ENCODE results near the gene MARCHF3. TPM values are rescaled to one million over a fixed set of nuclear protein-coding genes. Genes with fewer than 3 reads are reported as not detected.
"Not testable (repeated sequence)": the region's sequence is repeated elsewhere in the genome, so short reads cannot be mapped to it uniquely, and the experiment has no call there.

Gene MARCHF3
- total RNA-seq, 4 donors from 2014 or later = 23.4 to 53.7 (median 29.3) TPM

DNA sequence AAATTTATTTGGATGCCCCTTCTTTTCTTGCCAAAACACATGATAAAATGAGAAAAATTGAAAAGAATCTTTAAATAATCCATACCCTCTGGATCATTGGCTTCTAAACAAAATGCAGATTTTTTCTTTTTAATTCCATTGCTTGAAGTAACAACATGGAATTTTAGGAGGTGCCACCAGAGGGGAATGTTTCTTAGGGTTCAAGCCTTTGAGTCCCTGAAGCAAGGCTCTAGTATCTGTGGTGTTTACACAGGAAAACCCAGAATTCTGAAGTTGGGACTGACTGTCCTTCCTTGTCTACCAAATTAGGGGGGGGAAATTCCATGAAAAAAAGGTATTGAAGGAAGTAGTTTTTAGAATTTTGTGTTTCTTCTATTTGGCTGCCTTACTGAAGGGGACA is 184.0 kb downstream of the MARCHF3 start:
- no peak for DNase-seq (ENCODE audit: low spot score in 2 of 2)
- intact Hi-C loops (cut with DNase I; ENCODE audit: low total_unique reads) = no loop called here
- no peak overlapping the region for H3K4me3 ChIP-seq (ENCODE audit: low read depth, poor library complexity, severe bottlenecking)
- TF ChIP-seq POLR2A (IDR thresholded peaks at IDR 0.05) = no peak
- TF ChIP-seq, protein P1, sequence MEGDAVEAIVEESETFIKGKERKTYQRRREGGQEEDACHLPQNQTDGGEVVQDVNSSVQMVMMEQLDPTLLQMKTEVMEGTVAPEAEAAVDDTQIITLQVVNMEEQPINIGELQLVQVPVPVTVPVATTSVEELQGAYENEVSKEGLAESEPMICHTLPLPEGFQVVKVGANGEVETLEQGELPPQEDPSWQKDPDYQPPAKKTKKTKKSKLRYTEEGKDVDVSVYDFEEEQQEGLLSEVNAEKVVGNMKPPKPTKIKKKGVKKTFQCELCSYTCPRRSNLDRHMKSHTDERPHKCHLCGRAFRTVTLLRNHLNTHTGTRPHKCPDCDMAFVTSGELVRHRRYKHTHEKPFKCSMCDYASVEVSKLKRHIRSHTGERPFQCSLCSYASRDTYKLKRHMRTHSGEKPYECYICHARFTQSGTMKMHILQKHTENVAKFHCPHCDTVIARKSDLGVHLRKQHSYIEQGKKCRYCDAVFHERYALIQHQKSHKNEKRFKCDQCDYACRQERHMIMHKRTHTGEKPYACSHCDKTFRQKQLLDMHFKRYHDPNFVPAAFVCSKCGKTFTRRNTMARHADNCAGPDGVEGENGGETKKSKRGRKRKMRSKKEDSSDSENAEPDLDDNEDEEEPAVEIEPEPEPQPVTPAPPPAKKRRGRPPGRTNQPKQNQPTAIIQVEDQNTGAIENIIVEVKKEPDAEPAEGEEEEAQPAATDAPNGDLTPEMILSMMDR (IDR thresholded peaks at IDR 0.05) = no peak

DNA sequence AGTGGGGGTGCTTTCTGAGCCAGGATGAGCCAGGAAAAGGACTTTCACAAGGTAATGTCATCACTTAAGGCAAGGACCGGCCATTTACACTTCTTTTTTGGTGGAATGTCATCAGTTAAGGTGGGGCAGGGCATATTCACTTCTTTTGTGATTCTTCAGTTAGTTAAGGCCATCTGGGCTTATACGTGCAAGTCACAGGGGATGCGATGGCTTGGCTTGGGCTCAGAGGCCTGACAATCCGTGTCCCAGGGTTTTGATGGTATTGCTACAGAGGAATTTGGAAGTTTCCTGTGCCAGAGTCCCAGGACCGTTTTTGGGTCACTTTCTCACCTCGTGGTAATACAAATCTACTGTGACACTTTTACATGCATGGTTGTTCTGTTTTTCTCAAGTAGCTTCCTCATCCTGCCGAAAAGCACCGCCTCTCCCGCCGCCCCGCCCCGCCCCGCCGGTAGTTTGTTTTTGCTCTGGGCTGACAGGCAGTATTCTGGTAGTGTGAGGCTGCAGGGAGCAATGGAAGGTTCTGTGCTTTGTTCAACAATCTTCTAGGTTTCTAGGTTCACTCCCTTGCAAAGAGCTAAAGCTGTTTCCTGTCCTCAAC is 184.8 kb downstream of the MARCHF3 start:
- intact Hi-C loops (cut with DNase I; ENCODE audit: low total_unique reads); DNase-seq (ENCODE audit: low spot score in 2 of 2); H3K4me3 ChIP-seq (ENCODE audit: low read depth, poor library complexity, severe bottlenecking): not testable (repeated sequence)
- 27 to 42% methylated on average over 14 of the region's 14 CpGs for WGBS, 2 donors

DNA sequence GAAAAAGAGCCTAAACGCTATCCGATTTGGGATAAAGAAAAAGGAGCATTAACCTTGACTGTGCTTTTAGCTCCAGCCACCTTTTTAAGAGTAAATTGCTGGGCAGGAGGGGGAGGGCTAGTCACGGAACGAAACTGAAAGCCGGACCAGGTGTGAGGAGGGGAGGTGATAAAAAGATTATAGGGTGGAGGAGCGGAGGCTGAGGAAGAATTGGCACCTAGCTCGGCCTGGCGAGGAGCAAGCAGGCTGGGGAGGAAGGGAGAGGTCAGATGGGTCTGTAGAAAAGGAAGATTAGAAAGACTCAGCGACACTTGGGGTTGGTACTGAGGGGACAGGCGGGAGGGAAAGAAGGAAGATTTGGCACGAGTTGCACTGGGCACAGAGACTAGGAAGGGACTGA is 187.0 kb downstream of the MARCHF3 start:
- DNase-seq (ENCODE audit: low spot score in 2 of 2); H3K4me3 ChIP-seq (ENCODE audit: low read depth, poor library complexity, severe bottlenecking); intact Hi-C loops (cut with DNase I; ENCODE audit: low total_unique reads): not testable (repeated sequence)
- WGBS, 2 donors = 67 to 71% methylated on average over 11 of the region's 11 CpGs

DNA sequence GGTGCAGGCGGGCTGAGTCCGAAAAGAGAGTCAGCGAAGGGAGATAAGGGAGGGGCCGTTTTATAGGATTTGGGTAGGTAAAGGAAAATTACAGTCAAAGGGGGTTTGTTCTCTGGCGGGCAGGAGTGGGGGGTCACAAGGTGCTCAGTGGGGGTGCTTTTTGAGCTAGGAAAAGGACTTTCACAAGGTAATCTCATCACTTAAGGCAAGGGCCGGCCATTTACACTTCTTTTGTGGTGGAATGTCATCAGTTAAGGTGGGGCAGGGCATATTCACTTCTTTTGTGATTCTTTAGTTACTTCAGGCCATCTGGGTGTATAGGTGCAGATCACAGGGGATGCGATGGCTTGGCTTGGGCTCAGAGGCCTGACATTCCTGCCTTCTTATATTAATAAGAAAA is 191.0 kb downstream of the MARCHF3 start:
- 96% methylated on average over 7 of the region's 7 CpGs for WGBS, 2 donors
- H3K4me3 ChIP-seq (ENCODE audit: low read depth, poor library complexity, severe bottlenecking); intact Hi-C loops (cut with DNase I; ENCODE audit: low total_unique reads); DNase-seq (ENCODE audit: low spot score in 2 of 2): not testable (repeated sequence)

DNA sequence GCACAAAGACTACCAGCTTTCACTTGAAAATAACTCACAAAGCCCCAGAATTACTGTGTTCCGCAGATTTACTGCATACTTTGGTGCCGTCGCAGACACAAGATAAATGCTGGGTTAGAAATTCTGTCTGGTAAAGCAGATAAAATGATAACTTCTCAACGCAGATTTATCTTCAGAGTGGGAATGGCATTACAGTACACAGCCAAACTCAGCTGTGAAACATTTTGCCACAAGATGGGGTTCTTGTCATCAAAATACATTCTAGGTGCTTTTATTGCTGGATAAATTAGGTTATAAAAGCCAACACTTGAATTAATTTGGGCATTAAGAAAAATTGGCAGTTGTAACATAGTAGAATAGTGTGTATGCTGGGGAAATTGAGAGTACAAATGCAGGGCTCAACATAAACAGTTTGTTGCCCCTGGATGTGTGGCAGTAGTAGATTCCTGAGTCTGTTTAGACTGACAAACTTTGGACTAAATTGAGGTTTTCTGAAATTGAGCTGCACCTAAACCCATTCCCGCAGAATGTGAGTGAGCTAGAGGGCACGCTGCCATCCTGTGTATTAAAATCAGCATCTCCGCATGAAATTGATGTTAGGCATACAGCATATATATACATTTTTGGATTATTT is 192.3 kb downstream of the MARCHF3 start:
- TF ChIP-seq POLR2A (IDR thresholded peaks at IDR 0.05) = no peak
- TF ChIP-seq, protein P1 (IDR thresholded peaks at IDR 0.05) = no peak
- no peak for DNase-seq (ENCODE audit: low spot score in 2 of 2)
- intact Hi-C loops (cut with DNase I; ENCODE audit: low total_unique reads) = no loop called here
- H3K4me3 ChIP-seq (ENCODE audit: low read depth, poor library complexity, severe bottlenecking) = no peak overlapping the region
- WGBS, 2 donors = 78 to 79% methylated on average over 7 of the region's 7 CpGs

DNA sequence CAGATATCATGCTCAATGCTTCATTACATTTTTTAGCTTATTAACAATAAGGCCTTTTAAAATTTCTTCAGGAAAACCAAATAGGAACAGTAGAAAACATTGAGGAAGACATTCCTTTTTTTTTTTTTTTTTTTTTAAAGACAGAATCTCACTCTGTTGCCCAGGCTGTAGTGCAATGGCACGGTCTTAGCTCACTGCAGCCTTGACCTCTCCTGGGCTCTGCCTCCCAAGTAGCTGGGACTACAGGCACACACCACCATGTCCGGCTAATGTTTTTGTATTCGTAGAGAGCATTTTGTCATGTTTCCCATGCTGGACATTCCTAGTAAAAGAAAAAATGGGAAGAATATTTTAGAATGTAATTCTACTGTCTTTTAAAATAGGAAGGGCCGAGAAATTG is 193.1 kb downstream of the MARCHF3 start:
- no peak for DNase-seq (ENCODE audit: low spot score in 2 of 2)
- TF ChIP-seq, protein P1 (IDR thresholded peaks at IDR 0.05) = no peak
- no peak for TF ChIP-seq POLR2A (IDR thresholded peaks at IDR 0.05)
- intact Hi-C loops (cut with DNase I; ENCODE audit: low total_unique reads) = no loop called here
- WGBS, 2 donors = 96 to 99% methylated on average over 4 of the region's 4 CpGs
- H3K4me3 ChIP-seq (ENCODE audit: low read depth, poor library complexity, severe bottlenecking) = no peak overlapping the region

DNA sequence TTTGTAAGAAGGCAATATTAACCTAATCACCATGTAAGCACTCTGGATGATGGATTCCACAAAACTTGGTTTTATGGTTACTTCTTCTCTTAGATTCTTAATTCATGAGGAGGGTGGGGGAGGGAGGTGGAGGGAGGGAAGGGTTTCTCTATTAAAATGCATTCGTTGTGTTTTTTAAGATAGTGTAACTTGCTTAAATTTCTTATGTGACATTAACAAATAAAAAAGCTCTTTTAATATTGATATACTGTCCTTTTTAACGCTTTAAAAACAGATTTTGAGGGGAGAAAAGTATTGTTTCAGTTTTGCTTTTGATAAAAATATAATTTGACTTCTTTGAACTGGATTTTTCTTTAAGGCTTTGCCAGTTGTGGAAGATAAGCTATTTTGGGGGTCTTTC is 193.6 kb downstream of the MARCHF3 start:
- H3K4me3 ChIP-seq (ENCODE audit: low read depth, poor library complexity, severe bottlenecking) = no peak overlapping the region
- DNase-seq (ENCODE audit: low spot score in 2 of 2) = no peak
- intact Hi-C loops (cut with DNase I; ENCODE audit: low total_unique reads) = no loop called here
- TF ChIP-seq, protein P1 (IDR thresholded peaks at IDR 0.05) = no peak
- no peak for TF ChIP-seq POLR2A (IDR thresholded peaks at IDR 0.05)
- 87 to 91% methylated on average over 2 of the region's 2 CpGs for WGBS, 2 donors
